ENCODE data around the gene DNASE1L2.

Gene DNASE1L2

DNA sequence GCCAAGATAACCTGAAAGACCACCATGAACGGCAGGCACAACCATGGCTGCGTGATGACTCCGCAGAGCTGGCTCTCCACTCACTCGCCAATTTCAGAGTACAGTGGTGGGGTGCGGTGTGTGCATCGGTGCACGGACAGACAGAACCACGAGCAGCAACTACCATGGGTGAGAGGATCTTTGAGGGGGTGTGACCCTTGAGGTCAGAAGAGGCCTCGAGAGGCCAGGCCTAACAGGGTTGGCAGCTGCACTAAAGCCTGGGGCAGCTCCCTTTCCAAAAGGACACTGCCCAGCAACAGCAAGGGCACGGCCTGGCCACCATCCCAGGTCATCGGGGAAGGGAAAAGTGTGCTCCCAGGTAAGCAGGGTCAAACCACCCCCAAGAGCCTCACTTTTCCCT, 17.0 kb downstream of the DNASE1L2 start:
- TF ChIP-seq GATA3 (IDR thresholded peaks at IDR 0.05; ENCODE audit: low read depth, low read length) = no peak
- no peak for TF ChIP-seq GATA2 (IDR thresholded peaks at IDR 0.05; ENCODE audit: low read depth, low read length)

GRCh38 chr16:2256531-2257140, 20.4 kb downstream of the DNASE1L2 start:
- TF ChIP-seq GATA3 (IDR thresholded peaks at IDR 0.05; ENCODE audit: low read depth, low read length) = no peak

DNA sequence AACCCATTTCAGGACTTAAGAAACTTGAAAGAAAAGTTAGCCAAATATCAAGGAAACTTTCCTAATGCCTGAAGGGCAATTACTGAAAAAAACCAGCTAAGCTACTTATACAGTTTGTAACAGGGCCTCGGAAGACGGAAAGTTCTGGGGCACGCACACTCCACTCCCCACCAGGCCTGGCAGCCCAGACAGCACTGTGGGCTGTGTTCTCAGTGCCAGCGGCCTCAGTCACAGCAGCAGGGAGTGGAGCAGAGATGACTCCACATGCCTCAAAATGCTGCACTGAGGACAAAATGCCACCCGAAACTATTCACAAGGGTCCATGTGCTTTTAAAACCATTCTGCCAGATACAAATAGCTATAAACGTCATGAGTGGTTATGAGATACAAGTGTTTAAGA, 21.5 kb downstream of the DNASE1L2 start:
- TF ChIP-seq GATA2 (IDR thresholded peaks at IDR 0.05; ENCODE audit: low read depth, low read length) (no peak), GATA3 (IDR thresholded peaks at IDR 0.05; ENCODE audit: low read depth, low read length) (no peak)

- TF ChIP-seq GATA2 (IDR thresholded peaks at IDR 0.05; ENCODE audit: low read depth, low read length) = no peak
- no peak for TF ChIP-seq GATA3 (IDR thresholded peaks at IDR 0.05; ENCODE audit: low read depth, low read length)
Observed at GRCh38 chr16:2260250-2260649, 24.0 kb downstream of the DNASE1L2 start.

DNA sequence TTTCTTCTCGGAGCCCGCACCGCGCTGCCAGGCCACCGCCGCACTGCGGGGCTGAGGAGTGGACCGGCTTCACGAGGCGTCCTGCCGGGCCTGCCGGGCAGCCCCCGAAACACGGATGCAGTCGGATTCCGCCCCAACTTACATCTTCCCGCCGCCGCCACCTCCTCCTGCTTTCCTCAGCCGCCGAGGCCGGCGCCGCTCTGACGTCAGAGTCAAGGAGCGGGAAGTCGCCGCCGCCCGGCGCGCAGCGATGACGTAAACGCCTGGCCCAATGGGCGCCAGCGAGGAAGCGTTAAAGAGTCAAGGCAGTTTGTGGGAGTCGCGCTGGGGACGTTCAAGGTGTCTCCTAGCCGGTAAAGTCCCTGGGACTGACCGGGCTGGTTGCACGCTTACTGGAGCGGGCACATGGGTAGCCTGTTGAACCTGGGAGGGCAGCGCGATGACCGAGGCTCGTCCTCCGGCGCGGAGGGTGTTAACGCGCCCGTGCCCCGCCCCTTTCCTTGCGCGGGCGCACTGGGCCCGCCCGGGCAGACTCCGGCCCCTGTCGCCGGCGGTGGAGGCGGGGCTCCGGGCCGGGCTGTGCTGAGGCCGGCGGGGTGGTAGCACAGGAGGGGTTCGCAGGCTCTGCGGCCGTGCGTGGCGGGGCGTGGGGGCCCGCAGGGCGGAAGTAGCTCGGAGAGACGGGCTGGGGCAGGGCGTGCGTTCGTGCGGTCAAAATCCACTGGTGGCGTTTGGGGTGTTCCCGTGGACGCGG, 31.8 kb downstream of the DNASE1L2 start, which contains the start of gene RNPS1:
Gene RNPS1 (minus strand): TSS at position 214 of the 754 bp plus-strand sequence. CDS start 3,483 bp downstream, outside the sequence.
- TF ChIP-seq GATA2 (IDR thresholded peaks at IDR 0.05; ENCODE audit: low read depth, low read length) = no peak
- TF ChIP-seq GATA3 (IDR thresholded peaks at IDR 0.05; ENCODE audit: low read depth, low read length) = no peak

DNA sequence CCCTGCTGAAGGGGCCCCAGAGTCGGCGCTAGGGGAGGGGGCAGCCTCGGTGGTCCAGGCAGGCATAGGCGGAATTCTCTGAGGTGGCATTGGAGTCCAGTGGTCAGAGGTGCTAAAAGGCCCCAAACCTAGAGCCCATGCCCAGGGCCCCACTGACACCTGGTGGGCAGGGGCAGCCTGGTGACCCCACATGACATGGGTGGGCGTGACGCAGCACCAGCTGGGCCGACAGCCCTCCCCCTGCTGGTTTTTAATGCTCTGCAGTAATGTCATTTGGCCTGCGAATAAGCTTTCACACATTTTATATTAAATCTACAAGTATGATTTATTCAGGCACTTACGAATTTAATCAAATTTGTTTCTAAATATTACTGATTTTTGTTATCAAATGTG, 33.8 kb downstream of the DNASE1L2 start:
- TF ChIP-seq GATA2 (IDR thresholded peaks at IDR 0.05; ENCODE audit: low read depth, low read length) (no peak), GATA3 (IDR thresholded peaks at IDR 0.05; ENCODE audit: low read depth, low read length) (no peak)

GRCh38 chr16:2270588-2271470, 34.6 kb downstream of the DNASE1L2 start:
- TF ChIP-seq GATA3 (IDR thresholded peaks at IDR 0.05; ENCODE audit: low read depth, low read length) = no peak
- no peak for TF ChIP-seq GATA2 (IDR thresholded peaks at IDR 0.05; ENCODE audit: low read depth, low read length)

GRCh38 chr16:2271848-2272461, 35.7 kb downstream of the DNASE1L2 start:
- no peak for TF ChIP-seq GATA2 (IDR thresholded peaks at IDR 0.05; ENCODE audit: low read depth, low read length)
- TF ChIP-seq GATA3 (IDR thresholded peaks at IDR 0.05; ENCODE audit: low read depth, low read length) = no peak

GRCh38 chr16:2273484-2273883, 37.2 kb downstream of the DNASE1L2 start:
- TF ChIP-seq GATA3 (IDR thresholded peaks at IDR 0.05; ENCODE audit: low read depth, low read length) (no peak), GATA2 (IDR thresholded peaks at IDR 0.05; ENCODE audit: low read depth, low read length) (no peak)

- TF ChIP-seq GATA2 (IDR thresholded peaks at IDR 0.05; ENCODE audit: low read depth, low read length) (no peak), GATA3 (IDR thresholded peaks at IDR 0.05; ENCODE audit: low read depth, low read length) (no peak)
Observed at GRCh38 chr16:2273931-2274330, 37.7 kb downstream of the DNASE1L2 start.

DNA sequence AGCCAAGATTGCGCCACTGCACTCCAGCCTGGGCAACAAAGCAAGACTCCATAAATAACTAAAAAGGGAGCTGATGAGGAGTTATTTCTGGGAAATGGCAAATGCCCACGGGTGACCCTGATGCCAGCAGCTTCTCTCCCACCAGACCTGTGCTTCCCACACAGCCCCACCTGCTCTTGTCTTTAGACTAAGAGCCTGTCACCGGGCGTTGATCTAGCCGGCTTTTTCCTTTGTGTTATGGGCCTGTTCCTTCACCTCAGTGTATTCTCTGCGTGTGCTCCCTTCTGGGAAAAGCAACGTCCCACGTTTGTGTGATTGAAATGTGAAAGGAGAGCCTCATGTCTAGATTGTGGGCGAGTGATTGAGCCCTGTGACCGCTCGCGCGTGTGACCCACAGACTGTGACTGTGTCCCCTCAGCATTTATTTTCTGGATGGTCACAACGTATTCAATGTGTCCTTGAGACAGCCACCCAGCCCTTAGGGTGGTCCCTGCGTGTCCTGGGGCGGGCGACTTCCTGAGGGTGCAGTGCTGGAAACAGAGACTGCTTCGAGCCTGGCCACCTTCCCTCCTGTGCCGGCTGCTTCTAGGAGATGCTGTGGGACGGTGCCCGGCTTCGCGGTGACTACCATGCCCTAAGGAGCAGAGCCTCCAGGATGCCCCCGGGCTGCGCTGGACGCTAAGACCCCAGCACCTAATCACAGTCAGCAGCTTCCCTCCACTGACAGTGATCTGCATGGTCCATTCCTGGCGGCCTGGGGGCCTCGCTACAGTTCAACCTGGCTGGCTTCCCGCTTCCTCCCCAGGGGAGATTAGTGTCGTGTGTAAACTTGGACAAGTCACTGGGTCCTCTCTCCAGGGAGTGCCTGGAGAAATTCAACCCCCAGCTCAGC, 39.5 kb downstream of the DNASE1L2 start:
- no peak for TF ChIP-seq GATA2 (IDR thresholded peaks at IDR 0.05; ENCODE audit: low read depth, low read length)
- no peak for TF ChIP-seq GATA3 (IDR thresholded peaks at IDR 0.05; ENCODE audit: low read depth, low read length)

GRCh38 chr16:2276368-2277195, 40.3 kb downstream of the DNASE1L2 start:
- TF ChIP-seq GATA3 (IDR thresholded peaks at IDR 0.05; ENCODE audit: low read depth, low read length) = no peak
- no peak for TF ChIP-seq GATA2 (IDR thresholded peaks at IDR 0.05; ENCODE audit: low read depth, low read length)

Data from SH-SY5Y (cell line).